Measurements from ENCODE around the gene MAGI1. TPM values are rescaled to one million over a fixed set of nuclear protein-coding genes. Genes with fewer than 3 reads are reported as not detected.
"Not testable (repeated sequence)": the region's sequence is repeated elsewhere in the genome, so short reads cannot be mapped to it uniquely, and the experiment has no call there.

MAGI1 gene
- polyA plus RNA-seq, 1 donor: 31.2 TPM

DNA sequence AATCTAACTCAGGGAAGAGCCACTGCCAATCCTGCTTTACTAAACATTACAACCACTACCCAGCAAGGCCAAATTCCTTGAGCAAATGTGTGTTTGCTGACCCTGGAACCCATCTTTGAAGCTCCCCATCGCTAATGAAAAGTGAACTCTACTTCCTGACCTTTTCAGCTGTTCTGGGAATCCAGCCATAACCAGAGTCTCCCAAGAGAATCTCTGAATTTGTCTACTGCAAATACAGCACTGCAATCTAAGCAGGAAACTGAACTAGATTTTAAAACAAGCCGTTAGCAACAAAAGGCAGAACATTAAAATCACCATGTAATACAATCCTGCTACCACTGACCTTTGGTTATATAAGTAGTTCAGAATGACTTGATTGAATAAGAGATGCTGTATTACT is 309.2 kb downstream of the MAGI1 start:
- Histone ChIP-seq H3K4me1 (ENCODE audit: control insufficient read depth, insufficient read depth, low read length) (peaks cover 4% of the 10 kb centered on the region), H3K4me3 (ENCODE audit: low read length) (no peak overlapping the region), H3K9me3 (ENCODE audit: control insufficient read depth, low read depth, low read length) (no peaks in the 10 kb centered on the region), H3K27ac (ENCODE audit: low read length) (no peak overlapping the region), H3K36me3 (ENCODE audit: control insufficient read depth, insufficient read depth, low read length) (no peaks in the 10 kb centered on the region), H3K27me3 (ENCODE audit: control insufficient read depth, insufficient read depth, low read length) (no peaks in the 10 kb centered on the region)
- no CpG with 5 or more reads among the region's 2 CpGs for WGBS (ENCODE audit: insufficient coverage, low lambda C conversion rate)
- peak; percentile 15 to 32 for DNase-seq

DNA sequence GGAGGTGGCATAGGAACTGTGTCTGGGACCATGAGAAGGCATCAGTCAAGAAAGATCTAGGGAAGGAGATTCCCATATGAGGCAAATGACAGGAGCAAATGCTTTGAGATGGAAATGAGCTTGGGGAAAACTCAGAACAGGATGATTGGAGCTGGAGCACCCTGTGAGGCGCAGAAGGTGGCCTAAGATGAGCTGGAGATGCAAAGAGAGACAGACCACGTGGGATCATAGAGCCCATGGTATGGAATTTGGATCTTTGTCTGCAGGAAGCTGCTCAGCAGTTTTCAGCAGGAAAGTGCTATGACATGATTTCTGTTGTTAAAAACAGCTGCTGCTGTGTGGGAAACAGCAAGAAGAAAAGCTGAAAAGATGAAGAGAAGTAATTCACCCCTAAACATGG is 310.6 kb downstream of the MAGI1 start:
- Histone ChIP-seq H3K4me3 (ENCODE audit: low read length) (no peak overlapping the region), H3K4me1 (ENCODE audit: control insufficient read depth, insufficient read depth, low read length) (peaks cover 4% of the 10 kb centered on the region), H3K27me3 (ENCODE audit: control insufficient read depth, insufficient read depth, low read length) (no peaks in the 10 kb centered on the region), H3K36me3 (ENCODE audit: control insufficient read depth, insufficient read depth, low read length) (no peaks in the 10 kb centered on the region), H3K9me3 (ENCODE audit: control insufficient read depth, low read depth, low read length) (no peaks in the 10 kb centered on the region), H3K27ac (ENCODE audit: low read length) (no peak overlapping the region)
- WGBS (ENCODE audit: insufficient coverage, low lambda C conversion rate): no CpG with 5 or more reads among the region's 2 CpGs
- no peak for DNase-seq

DNA sequence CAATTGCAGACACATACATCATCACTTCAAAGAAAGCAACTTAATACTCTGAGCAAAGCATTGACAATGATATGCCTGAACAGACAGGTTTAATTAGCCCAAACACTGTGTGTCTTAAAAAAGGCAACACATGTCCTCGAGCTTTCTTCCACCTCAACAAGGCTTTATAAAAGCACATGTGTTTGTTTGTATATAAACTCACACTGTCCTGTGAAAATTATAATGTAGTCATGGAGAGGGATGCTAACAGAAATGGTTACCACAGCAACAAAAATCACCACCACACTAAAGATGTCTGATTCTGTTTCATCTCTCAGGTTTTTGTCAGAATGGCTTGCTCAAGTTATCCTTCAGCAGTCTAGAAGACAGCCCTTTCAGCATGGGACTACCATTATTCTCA is 314.7 kb downstream of the MAGI1 start:
- Histone ChIP-seq H3K9me3 (ENCODE audit: control insufficient read depth, low read depth, low read length) (no peaks in the 10 kb centered on the region), H3K4me3 (ENCODE audit: low read length) (no peak overlapping the region), H3K27ac (ENCODE audit: low read length) (no peak overlapping the region), H3K36me3 (ENCODE audit: control insufficient read depth, insufficient read depth, low read length) (no peaks in the 10 kb centered on the region), H3K27me3 (ENCODE audit: control insufficient read depth, insufficient read depth, low read length) (no peaks in the 10 kb centered on the region), H3K4me1 (ENCODE audit: control insufficient read depth, insufficient read depth, low read length) (no peaks in the 10 kb centered on the region)
- no peak for DNase-seq
- no CpG with 5 or more reads among the region's 1 CpG for WGBS (ENCODE audit: insufficient coverage, low lambda C conversion rate)

DNA sequence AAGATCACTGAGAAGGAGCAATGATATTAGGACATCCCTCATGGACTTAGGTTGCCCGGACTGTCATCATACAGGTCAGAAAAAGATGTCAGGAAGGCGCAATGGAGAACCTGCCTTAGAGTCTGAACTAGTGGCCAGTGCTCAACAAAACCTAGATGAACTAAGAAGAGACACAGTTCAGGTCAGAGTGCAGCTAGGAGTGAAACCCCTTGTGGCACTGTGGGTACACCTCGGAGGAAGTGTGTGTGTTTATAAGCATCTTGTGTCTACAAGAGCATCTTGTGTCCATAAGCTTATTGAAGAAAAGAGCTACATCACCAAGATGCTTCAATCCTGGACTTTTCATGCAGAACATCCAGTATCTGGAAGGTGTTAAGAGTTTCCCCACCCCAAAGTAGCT is 315.7 kb downstream of the MAGI1 start:
- no peaks in the 10 kb centered on the region for H3K9me3 ChIP-seq (ENCODE audit: control insufficient read depth, low read depth, low read length)
- no peaks in the 10 kb centered on the region for H3K27me3 ChIP-seq (ENCODE audit: control insufficient read depth, insufficient read depth, low read length)
- no CpG with 5 or more reads among the region's 3 CpGs for WGBS (ENCODE audit: insufficient coverage, low lambda C conversion rate)
- H3K4me3 ChIP-seq (ENCODE audit: low read length): no peak overlapping the region
- H3K27ac ChIP-seq (ENCODE audit: low read length): no peak overlapping the region
- H3K4me1 ChIP-seq (ENCODE audit: control insufficient read depth, insufficient read depth, low read length): no peaks in the 10 kb centered on the region
- DNase-seq: no peak
- no peaks in the 10 kb centered on the region for H3K36me3 ChIP-seq (ENCODE audit: control insufficient read depth, insufficient read depth, low read length)

DNA sequence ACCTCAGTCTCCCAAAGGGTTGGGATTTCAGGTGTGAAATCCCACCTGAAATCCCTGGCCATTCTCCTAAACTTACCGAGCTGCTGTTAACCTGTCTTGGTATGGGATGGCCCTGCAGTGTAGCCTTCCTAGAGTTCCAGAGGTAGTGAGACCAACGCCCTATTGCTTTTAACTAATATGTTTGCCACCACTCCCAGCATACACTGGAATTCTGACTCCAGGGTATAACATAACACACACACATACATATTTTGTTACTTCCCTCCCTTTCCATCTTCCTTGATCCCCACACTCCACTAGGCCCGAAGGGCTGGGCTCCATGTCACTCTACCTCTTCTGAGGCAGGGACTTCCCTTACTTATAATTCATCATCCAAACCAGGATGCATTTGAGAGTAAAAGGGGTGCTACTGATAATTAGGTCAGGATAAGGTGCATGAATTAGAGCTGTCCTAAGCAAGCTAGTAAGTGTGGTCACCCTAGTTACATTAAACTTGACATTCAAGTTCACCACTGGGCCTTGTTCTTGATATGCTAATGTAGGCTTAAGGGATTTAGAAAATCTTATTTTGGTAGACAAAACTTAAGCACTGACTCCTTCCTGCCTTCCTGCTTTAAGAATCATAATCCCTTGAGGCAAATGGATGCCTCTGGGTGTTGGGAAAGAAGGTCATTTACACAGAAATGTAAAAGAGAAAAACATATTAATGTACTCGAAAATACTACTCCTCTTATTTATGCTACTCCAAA is 317.6 kb downstream of the MAGI1 start:
- Histone ChIP-seq H3K36me3 (ENCODE audit: control insufficient read depth, insufficient read depth, low read length) (no peaks in the 10 kb centered on the region), H3K27ac (ENCODE audit: low read length) (no peak overlapping the region), H3K4me1 (ENCODE audit: control insufficient read depth, insufficient read depth, low read length) (no peaks in the 10 kb centered on the region), H3K27me3 (ENCODE audit: control insufficient read depth, insufficient read depth, low read length) (no peaks in the 10 kb centered on the region), H3K4me3 (ENCODE audit: low read length) (no peak overlapping the region), H3K9me3 (ENCODE audit: control insufficient read depth, low read depth, low read length) (no peaks in the 10 kb centered on the region)
- DNase-seq: no peak
- no CpG with 5 or more reads among the region's 4 CpGs for WGBS (ENCODE audit: insufficient coverage, low lambda C conversion rate)

DNA sequence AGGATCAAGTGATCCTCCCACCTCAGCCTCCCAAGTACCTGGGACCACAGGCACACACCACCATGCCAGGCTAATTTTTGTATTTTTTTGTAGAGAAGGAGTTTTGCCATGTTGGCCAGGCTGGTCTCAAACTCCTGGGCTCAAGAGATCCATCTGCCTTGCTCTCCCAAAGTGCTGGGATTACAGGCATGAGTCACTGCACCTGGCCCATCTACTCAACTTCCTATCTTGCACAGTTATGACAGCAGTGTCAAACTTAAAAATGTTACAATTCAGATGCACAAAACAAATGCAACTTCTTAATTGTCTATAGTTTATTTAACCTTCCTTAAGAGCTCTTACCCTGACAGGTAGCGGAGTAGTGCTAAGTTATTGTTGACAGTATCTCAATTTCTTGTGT is 319.1 kb downstream of the MAGI1 start:
- WGBS (ENCODE audit: insufficient coverage, low lambda C conversion rate): 100% methylated on average over 1 of the region's 1 CpG
- H3K4me3 ChIP-seq (ENCODE audit: low read length); H3K36me3 ChIP-seq (ENCODE audit: control insufficient read depth, insufficient read depth, low read length); DNase-seq; H3K9me3 ChIP-seq (ENCODE audit: control insufficient read depth, low read depth, low read length); H3K4me1 ChIP-seq (ENCODE audit: control insufficient read depth, insufficient read depth, low read length); H3K27me3 ChIP-seq (ENCODE audit: control insufficient read depth, insufficient read depth, low read length); H3K27ac ChIP-seq (ENCODE audit: low read length): not testable (repeated sequence)

DNA sequence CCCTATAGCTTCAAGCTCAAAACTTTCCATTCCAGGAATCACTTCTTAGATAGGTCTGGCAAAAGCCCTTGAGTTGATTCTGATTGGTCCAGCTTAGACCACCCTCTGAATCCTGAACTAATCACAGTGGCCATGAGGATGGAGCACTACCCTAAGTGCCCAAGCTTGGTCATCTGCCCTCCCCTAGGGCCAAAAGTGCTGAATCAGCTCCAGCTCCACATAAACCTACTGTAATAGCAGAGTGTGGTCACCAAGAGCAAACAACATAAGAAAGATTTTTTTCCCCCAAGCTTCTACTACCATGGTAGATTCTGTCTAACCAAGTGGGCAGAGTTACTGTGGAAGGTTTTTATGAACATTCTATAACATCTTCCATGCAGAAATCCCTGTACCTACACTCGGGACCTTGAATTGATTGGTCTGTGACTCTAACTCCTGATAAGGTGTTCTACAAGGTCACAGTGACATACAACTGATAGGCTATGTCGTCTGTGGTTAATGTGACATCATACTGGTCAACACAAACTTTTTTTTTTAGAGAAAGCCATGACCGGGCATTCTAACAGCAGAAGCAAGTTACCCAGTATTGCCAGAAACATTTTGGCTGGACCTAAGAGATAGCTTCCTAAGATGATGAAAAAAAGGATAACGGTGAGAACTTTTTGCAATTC is 320.9 kb downstream of the MAGI1 start:
- H3K27me3 ChIP-seq (ENCODE audit: control insufficient read depth, insufficient read depth, low read length): no peaks in the 10 kb centered on the region
- H3K27ac ChIP-seq (ENCODE audit: low read length): no peak overlapping the region
- H3K36me3 ChIP-seq (ENCODE audit: control insufficient read depth, insufficient read depth, low read length): no peaks in the 10 kb centered on the region
- no CpG with 5 or more reads among the region's 4 CpGs for WGBS (ENCODE audit: insufficient coverage, low lambda C conversion rate)
- H3K9me3 ChIP-seq (ENCODE audit: control insufficient read depth, low read depth, low read length): no peaks in the 10 kb centered on the region
- H3K4me3 ChIP-seq (ENCODE audit: low read length): no peak overlapping the region
- no peak for DNase-seq
- H3K4me1 ChIP-seq (ENCODE audit: control insufficient read depth, insufficient read depth, low read length): no peaks in the 10 kb centered on the region

DNA sequence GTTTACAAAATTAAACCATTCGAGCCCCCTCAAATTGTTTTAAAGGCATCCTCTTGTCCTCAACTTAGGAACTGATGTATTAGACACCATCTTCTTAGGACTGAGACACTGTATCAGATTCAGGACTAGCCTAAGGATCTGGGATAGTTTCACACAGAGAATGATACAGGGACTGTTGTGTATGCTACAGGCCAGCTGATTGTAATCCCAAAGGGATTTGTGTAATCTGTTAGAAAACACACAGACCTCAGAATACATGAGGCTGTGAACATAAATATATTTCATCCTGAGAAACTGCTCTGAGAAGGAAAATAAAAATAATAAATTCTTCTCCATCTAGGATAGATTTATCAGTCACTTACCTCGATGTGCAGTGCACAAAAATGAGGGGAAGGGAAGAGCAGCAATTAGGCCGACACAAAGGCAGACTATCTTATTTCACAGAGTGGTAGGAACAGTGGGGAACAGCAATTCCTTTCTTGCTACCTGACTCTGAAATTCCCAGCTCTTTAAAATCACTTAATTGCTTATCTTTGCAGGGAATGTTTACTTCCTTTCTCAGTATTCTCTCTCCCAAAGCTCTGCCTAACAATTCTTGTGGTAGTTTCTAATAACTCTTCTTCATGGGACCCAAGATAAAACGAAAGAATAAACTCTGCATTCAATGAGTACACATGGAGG is 322.5 kb downstream of the MAGI1 start:
- no peaks in the 10 kb centered on the region for H3K9me3 ChIP-seq (ENCODE audit: control insufficient read depth, low read depth, low read length)
- no peak overlapping the region for H3K27ac ChIP-seq (ENCODE audit: low read length)
- WGBS (ENCODE audit: insufficient coverage, low lambda C conversion rate): no CpG with 5 or more reads among the region's 4 CpGs
- no peaks in the 10 kb centered on the region for H3K36me3 ChIP-seq (ENCODE audit: control insufficient read depth, insufficient read depth, low read length)
- H3K4me1 ChIP-seq (ENCODE audit: control insufficient read depth, insufficient read depth, low read length): no peaks in the 10 kb centered on the region
- H3K4me3 ChIP-seq (ENCODE audit: low read length): no peak overlapping the region
- no peak for DNase-seq
- H3K27me3 ChIP-seq (ENCODE audit: control insufficient read depth, insufficient read depth, low read length): no peaks in the 10 kb centered on the region

DNA sequence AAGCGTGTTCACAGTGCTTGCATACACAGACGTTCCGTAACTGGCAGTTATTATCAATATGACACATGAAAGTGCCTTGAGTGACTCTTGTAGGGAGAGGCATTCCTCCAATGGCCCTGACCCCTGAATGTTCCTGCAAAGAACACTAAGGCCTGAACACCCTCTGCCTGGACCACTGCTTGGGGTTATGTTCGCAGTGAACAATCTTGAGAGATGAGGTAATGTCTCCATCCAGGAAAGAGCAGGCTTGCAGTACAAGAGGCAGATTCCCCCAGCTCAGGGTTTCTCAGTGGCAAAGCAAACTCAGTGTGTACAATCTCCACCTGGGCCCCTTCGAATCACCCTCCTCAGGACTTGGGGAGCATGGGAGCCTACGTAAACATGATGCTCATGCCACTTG is 324.6 kb downstream of the MAGI1 start:
- no peak overlapping the region for H3K27ac ChIP-seq (ENCODE audit: low read length)
- no CpG with 5 or more reads among the region's 6 CpGs for WGBS (ENCODE audit: insufficient coverage, low lambda C conversion rate)
- no peak overlapping the region for H3K4me3 ChIP-seq (ENCODE audit: low read length)
- peak in 1 of 2 donors; percentile 12 for DNase-seq
- H3K4me1 ChIP-seq (ENCODE audit: control insufficient read depth, insufficient read depth, low read length): no peaks in the 10 kb centered on the region
- H3K36me3 ChIP-seq (ENCODE audit: control insufficient read depth, insufficient read depth, low read length): no peaks in the 10 kb centered on the region
- H3K9me3 ChIP-seq (ENCODE audit: control insufficient read depth, low read depth, low read length): no peaks in the 10 kb centered on the region
- H3K27me3 ChIP-seq (ENCODE audit: control insufficient read depth, insufficient read depth, low read length): no peaks in the 10 kb centered on the region

DNA sequence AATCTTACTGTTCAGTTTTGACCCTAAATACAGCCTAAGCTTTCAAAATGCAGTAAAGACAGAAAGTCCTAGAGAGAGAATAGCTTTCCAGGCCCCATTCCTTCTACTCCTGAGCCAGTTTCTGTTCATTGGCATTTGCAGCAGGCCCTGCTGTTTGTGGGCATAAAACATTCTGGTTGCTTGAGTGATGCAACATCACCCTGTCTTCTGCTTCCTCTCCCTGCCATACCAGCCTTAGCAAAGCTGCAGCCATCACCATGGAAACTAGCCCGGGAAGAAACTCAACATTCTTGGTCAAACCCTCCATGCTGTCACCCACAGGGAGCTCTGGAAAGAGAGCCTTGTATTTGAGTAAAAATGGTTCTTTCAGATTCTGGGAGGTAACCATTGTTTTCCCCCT is 325.7 kb downstream of the MAGI1 start:
- Histone ChIP-seq H3K27me3 (ENCODE audit: control insufficient read depth, insufficient read depth, low read length) (no peaks in the 10 kb centered on the region), H3K27ac (ENCODE audit: low read length) (no peak overlapping the region), H3K4me3 (ENCODE audit: low read length) (no peak overlapping the region), H3K36me3 (ENCODE audit: control insufficient read depth, insufficient read depth, low read length) (no peaks in the 10 kb centered on the region), H3K9me3 (ENCODE audit: control insufficient read depth, low read depth, low read length) (no peaks in the 10 kb centered on the region), H3K4me1 (ENCODE audit: control insufficient read depth, insufficient read depth, low read length) (no peaks in the 10 kb centered on the region)
- DNase-seq: peak in 1 of 2 donors; percentile 13
- WGBS (ENCODE audit: insufficient coverage, low lambda C conversion rate): no CpG with 5 or more reads among the region's 1 CpG

Data from large intestine (tissue), 3 donors.